HL-60 (cell line): ENCODE measurements around the gene TTC32.

Experiments used
- DNase-seq, 2 experiments: peaks; one replicate each; pipeline ENCODE4 v3.0.0-alpha.2; 2010 to 2020; ENCODE audit warnings: low read depth in 1 of 2, low spot score in 1 of 2
- H3K27ac ChIP-seq: fragments of 250-450 bp; sonication (Bioruptor Pico); replicated peaks from 2 replicates; pipeline ENCODE4 v1.5.1; 2020; ENCODE audit warnings: mild to moderate bottlenecking, moderate library complexity
- H3K27me3 ChIP-seq: fragments of 250-450 bp; sonication (Bioruptor Pico); 2 replicates; pipeline ENCODE4 v1.5.1; 2021; ENCODE audit warnings: mild to moderate bottlenecking, moderate library complexity; ENCODE audit not compliant: insufficient read depth, poor library complexity, severe bottlenecking
- H3K4me3 ChIP-seq: replicated peaks from 2 replicates; pipeline ENCODE4 v1.5.1; 2011; ENCODE audit warnings: mild to moderate bottlenecking, control low read depth, low read length; ENCODE audit not compliant: insufficient read depth
- CTCF ChIP-seq: IDR thresholded peaks from one replicate; pipeline ENCODE4 v1.5.1; 2011; ENCODE audit warnings: low read length, control low read depth, inconsistent platforms; ENCODE audit not compliant: insufficient read depth
- GABPA ChIP-seq: IDR thresholded peaks from 2 replicates; pipeline ENCODE4 v1.6.1; 2012; ENCODE audit warnings: low read depth
- POLR2AphosphoS5 ChIP-seq: IDR thresholded peaks from 2 replicates; pipeline ENCODE4 v1.6.1; 2012; ENCODE audit warnings: low read depth
- SPI1 ChIP-seq: IDR thresholded peaks from 2 replicates; pipeline ENCODE4 v1.6.1; 2012; ENCODE audit warnings: low read depth, mild to moderate bottlenecking, borderline replicate concordance
- TF ChIP-seq, protein P1 (sequence below): IDR thresholded peaks from 2 replicates; pipeline ENCODE4 v1.6.1; 2012; ENCODE audit warnings: low read depth; ENCODE audit not compliant: insufficient replicate concordance

The TTC32 gene

GRCh38 chr2:19859565-19859964, 42.2 kb downstream of the TTC32 start:
- Histone ChIP-seq H3K27me3 (peaks cover 5% of the 10 kb centered on the region), H3K27ac (no peak overlapping the region), H3K4me3 (no peak overlapping the region)
- no peak for DNase-seq
- TF ChIP-seq SPI1 (no peak), POLR2AphosphoS5 (no peak), GABPA (no peak)
- TF ChIP-seq, protein P1, sequence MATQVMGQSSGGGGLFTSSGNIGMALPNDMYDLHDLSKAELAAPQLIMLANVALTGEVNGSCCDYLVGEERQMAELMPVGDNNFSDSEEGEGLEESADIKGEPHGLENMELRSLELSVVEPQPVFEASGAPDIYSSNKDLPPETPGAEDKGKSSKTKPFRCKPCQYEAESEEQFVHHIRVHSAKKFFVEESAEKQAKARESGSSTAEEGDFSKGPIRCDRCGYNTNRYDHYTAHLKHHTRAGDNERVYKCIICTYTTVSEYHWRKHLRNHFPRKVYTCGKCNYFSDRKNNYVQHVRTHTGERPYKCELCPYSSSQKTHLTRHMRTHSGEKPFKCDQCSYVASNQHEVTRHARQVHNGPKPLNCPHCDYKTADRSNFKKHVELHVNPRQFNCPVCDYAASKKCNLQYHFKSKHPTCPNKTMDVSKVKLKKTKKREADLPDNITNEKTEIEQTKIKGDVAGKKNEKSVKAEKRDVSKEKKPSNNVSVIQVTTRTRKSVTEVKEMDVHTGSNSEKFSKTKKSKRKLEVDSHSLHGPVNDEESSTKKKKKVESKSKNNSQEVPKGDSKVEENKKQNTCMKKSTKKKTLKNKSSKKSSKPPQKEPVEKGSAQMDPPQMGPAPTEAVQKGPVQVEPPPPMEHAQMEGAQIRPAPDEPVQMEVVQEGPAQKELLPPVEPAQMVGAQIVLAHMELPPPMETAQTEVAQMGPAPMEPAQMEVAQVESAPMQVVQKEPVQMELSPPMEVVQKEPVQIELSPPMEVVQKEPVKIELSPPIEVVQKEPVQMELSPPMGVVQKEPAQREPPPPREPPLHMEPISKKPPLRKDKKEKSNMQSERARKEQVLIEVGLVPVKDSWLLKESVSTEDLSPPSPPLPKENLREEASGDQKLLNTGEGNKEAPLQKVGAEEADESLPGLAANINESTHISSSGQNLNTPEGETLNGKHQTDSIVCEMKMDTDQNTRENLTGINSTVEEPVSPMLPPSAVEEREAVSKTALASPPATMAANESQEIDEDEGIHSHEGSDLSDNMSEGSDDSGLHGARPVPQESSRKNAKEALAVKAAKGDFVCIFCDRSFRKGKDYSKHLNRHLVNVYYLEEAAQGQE, result no peak

- peaks cover 5% of the 10 kb centered on the region for H3K27me3 ChIP-seq
- TF ChIP-seq SPI1 (no peak), POLR2AphosphoS5 (no peak), GABPA (no peak), CTCF (no peak)
- TF ChIP-seq, protein P1, result no peak
- no peak for DNase-seq
- H3K4me3 ChIP-seq, result no peak overlapping the region
- no peak overlapping the region for H3K27ac ChIP-seq
Measured at GRCh38 chr2:19857806-19858205, 44.0 kb downstream of the TTC32 start.

- Histone ChIP-seq H3K27me3 (peaks cover 5% of the 10 kb centered on the region), H3K27ac (no peak overlapping the region), H3K4me3 (no peak overlapping the region)
- TF ChIP-seq, protein P1, result no peak
- TF ChIP-seq SPI1 (peak; percentile 6; the same call in 1 of the 2 replicates), POLR2AphosphoS5 (no peak), CTCF (no peak), GABPA (no peak)
- DNase-seq, result no peak
Measured at GRCh38 chr2:19857100-19857499, 44.7 kb downstream of the TTC32 start.
